Keratinocyte (primary cell): ENCODE results near the gene DPPA3. TPM values are rescaled to one million over a fixed set of nuclear protein-coding genes. Genes with fewer than 3 reads are reported as not detected.

Source experiments
- DNase-seq: peaks from one replicate; pipeline ENCODE4 v3.0.0-alpha.2; 2011; ENCODE audit warnings: low read depth, missing footprints, low spot score
- FAIRE-seq: peaks from 2 replicates; lab custom pipeline; 2011; peaks lifted over from hg19 to GRCh38; lab: Jason Lieb, UNC
- H2AFZ ChIP-seq: 2 replicates; pipeline ENCODE4 v1.6.0; 2012; ENCODE audit warnings: low read length, control low read depth, inconsistent platforms; ENCODE audit not compliant: control insufficient read depth
- H3K27ac ChIP-seq: 2 replicates; pipeline ENCODE4 v1.5.1; 2011; ENCODE audit warnings: low read length; ENCODE audit not compliant: control insufficient read depth, insufficient read depth
- H3K27me3 ChIP-seq: 3 replicates; pipeline ENCODE4 v1.6.0; 2011; ENCODE audit warnings: low read length; ENCODE audit not compliant: control insufficient read depth, insufficient read depth; ENCODE audit errors: extremely low read depth
- H3K36me3 ChIP-seq, 2 experiments: 2 replicates in 1 of 2; 3 replicates in 1 of 2; pipeline ENCODE4 v1.5.1; 2011; ENCODE audit warnings: low read length in 2 of 2, mild to moderate bottlenecking in 1 of 2; ENCODE audit not compliant: control insufficient read depth in 2 of 2, insufficient read depth in 2 of 2; ENCODE audit errors: extremely low read depth in 1 of 2
- H3K4me1 ChIP-seq: 3 replicates; pipeline ENCODE4 v1.5.1; 2011; ENCODE audit warnings: low read length; ENCODE audit not compliant: control insufficient read depth, insufficient read depth; ENCODE audit errors: extremely low read depth
- H3K4me2 ChIP-seq: 3 replicates; pipeline ENCODE4 v1.6.0; 2011; ENCODE audit warnings: low read depth, low read length; ENCODE audit not compliant: control insufficient read depth, insufficient read depth; ENCODE audit errors: extremely low read depth
- H3K4me3 ChIP-seq, 3 experiments: fragments of 200-600 bp in 1 of 3; sonication (generic) in 1 of 3; 2 replicates in 2 of 3; 3 replicates in 1 of 3; pipeline ENCODE4 v1.5.1; 2011 to 2016; ENCODE audit warnings: low read length in 3 of 3, mild to moderate bottlenecking in 3 of 3, control low read depth in 2 of 3, inconsistent platforms in 1 of 3, low read depth in 1 of 3, mixed read lengths in 1 of 3, mixed run types in 1 of 3, moderate library complexity in 1 of 3; ENCODE audit not compliant: control insufficient read depth in 2 of 3, insufficient read depth in 2 of 3; ENCODE audit errors: extremely low read depth in 1 of 3
- H3K79me2 ChIP-seq: 2 replicates; pipeline ENCODE4 v1.6.0; 2012; ENCODE audit warnings: low read length; ENCODE audit not compliant: control insufficient read depth, insufficient read depth
- H3K9ac ChIP-seq: 3 replicates; pipeline ENCODE4 v1.6.0; 2011; ENCODE audit warnings: low read length; ENCODE audit not compliant: control insufficient read depth, insufficient read depth; ENCODE audit errors: extremely low read depth
- H3K9me1 ChIP-seq: 3 replicates; pipeline ENCODE4 v1.6.0; 2011; ENCODE audit warnings: low read length; ENCODE audit not compliant: control insufficient read depth, insufficient read depth; ENCODE audit errors: extremely low read depth
- H3K9me3 ChIP-seq: 2 replicates; pipeline ENCODE4 v1.5.1; 2012; ENCODE audit warnings: low read depth, low read length; ENCODE audit not compliant: control insufficient read depth
- H4K20me1 ChIP-seq: 3 replicates; pipeline ENCODE4 v1.6.0; 2011; ENCODE audit warnings: low read length; ENCODE audit not compliant: control insufficient read depth, insufficient read depth; ENCODE audit errors: extremely low read depth
- EZH2 ChIP-seq: IDR thresholded peaks from one replicate; pipeline ENCODE4 v1.6.1; 2012; ENCODE audit warnings: inconsistent platforms, mild to moderate bottlenecking, low read length, moderate library complexity
- dilution Hi-C: fragments of 300-500 bp; cut with MboI; formaldehyde crosslinking; loops from one replicate; pipeline ENCODE4 v1.7.0; 2020; ENCODE audit warnings: low sequenced_read_pairs; ENCODE audit not compliant: extremely low pct_ligation_motif_present
- polyA plus RNA-seq, 5 experiments: library from polyadenylated mRNA; depleted of rRNA in 3 of 5; stranded (reverse) in 3 of 5; stranded (forward) in 1 of 5; unstranded in 1 of 5; fragments of >200 nt; gene quantifications; 1 replicate in 1 of 5; 2 replicates in 3 of 5; 3 replicates in 1 of 5; pipeline versions ENCODE4 v1.2.1 to v1.2.3, GENCODE V29; 2011 to 2012; ENCODE audit warnings: missing spikeins in 2 of 5, low read depth in 1 of 5, low replicate concordance in 1 of 5
- TF ChIP-seq, protein P1 (sequence below), 3 experiments: IDR thresholded peaks in 1 of 3; conservative IDR thresholded peaks in 1 of 3; optimal IDR thresholded peaks in 1 of 3; 2 replicates in 2 of 3; 3 replicates in 1 of 3; pipeline versions ENCODE3 to v1.5.1; 2011; ENCODE audit warnings: low read length in 3 of 3, mild to moderate bottlenecking in 3 of 3, moderate library complexity in 2 of 3, control low read depth in 1 of 3, inconsistent platforms in 1 of 3; ENCODE audit not compliant: insufficient read depth in 2 of 3; ENCODE audit errors: extremely low read depth in 1 of 3

The DPPA3 gene
- polyA plus RNA-seq, 1 donor (not counting 4 experiments of a cell fraction or from before 2014, with no cell fraction given): not detected

GRCh38 chr12:7693793-7694192, 17.4 kb upstream of the DPPA3 start:
- Histone ChIP-seq H3K4me3 (no peak overlapping the region), H3K79me2 (no peaks in the 10 kb centered on the region), H3K4me2 (no peak overlapping the region), H3K4me1 (no peaks in the 10 kb centered on the region), H3K36me3 (no peaks in the 10 kb centered on the region), H3K27ac (no peak overlapping the region), H4K20me1 (no peaks in the 10 kb centered on the region), H3K9me1 (no peaks in the 10 kb centered on the region), H2AFZ (no peak overlapping the region), H3K27me3 (no peaks in the 10 kb centered on the region), H3K9ac (no peak overlapping the region), H3K9me3 (no peaks in the 10 kb centered on the region)
- dilution Hi-C loops: no loop called here
- no peak for FAIRE-seq
- TF ChIP-seq, protein P1, sequence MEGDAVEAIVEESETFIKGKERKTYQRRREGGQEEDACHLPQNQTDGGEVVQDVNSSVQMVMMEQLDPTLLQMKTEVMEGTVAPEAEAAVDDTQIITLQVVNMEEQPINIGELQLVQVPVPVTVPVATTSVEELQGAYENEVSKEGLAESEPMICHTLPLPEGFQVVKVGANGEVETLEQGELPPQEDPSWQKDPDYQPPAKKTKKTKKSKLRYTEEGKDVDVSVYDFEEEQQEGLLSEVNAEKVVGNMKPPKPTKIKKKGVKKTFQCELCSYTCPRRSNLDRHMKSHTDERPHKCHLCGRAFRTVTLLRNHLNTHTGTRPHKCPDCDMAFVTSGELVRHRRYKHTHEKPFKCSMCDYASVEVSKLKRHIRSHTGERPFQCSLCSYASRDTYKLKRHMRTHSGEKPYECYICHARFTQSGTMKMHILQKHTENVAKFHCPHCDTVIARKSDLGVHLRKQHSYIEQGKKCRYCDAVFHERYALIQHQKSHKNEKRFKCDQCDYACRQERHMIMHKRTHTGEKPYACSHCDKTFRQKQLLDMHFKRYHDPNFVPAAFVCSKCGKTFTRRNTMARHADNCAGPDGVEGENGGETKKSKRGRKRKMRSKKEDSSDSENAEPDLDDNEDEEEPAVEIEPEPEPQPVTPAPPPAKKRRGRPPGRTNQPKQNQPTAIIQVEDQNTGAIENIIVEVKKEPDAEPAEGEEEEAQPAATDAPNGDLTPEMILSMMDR (optimal IDR thresholded peaks at IDR 0.05 in 1 of 3, IDR thresholded peaks at IDR 0.05 in 1 of 3, conservative IDR thresholded peaks at IDR 0.05 in 1 of 3; ENCODE audit: extremely low read depth in 1 of 3, insufficient read depth in 2 of 3, low read length in 3 of 3): no peak
- no peak for TF ChIP-seq EZH2
- DNase-seq: no peak

GRCh38 chr12:7694556-7695236, 16.5 kb upstream of the DPPA3 start:
- no peaks in the 10 kb centered on the region for H3K4me1 ChIP-seq
- FAIRE-seq: no peak

More at GRCh38 chr12:7694556-7695236, 16.5 kb upstream of the DPPA3 start:
- Histone ChIP-seq H3K27ac (no peak overlapping the region), H3K4me3 (no peak overlapping the region), H3K9ac (no peak overlapping the region), H3K9me3 (no peaks in the 10 kb centered on the region), H3K4me2 (no peak overlapping the region), H4K20me1 (no peaks in the 10 kb centered on the region), H3K27me3 (no peaks in the 10 kb centered on the region), H2AFZ (no peak overlapping the region), H3K9me1 (no peaks in the 10 kb centered on the region), H3K79me2 (no peaks in the 10 kb centered on the region), H3K36me3 (no peaks in the 10 kb centered on the region)
- dilution Hi-C loops: no loop called here
- TF ChIP-seq, protein P1 (optimal IDR thresholded peaks at IDR 0.05 in 1 of 3, IDR thresholded peaks at IDR 0.05 in 1 of 3, conservative IDR thresholded peaks at IDR 0.05 in 1 of 3; ENCODE audit: extremely low read depth in 1 of 3, insufficient read depth in 2 of 3, low read length in 3 of 3): no peak
- TF ChIP-seq EZH2: no peak
- DNase-seq: no peak
